Measurements from ENCODE around the gene H1-8. TPM values are rescaled to one million over a fixed set of nuclear protein-coding genes. Genes with fewer than 3 reads are reported as not detected.

Gene H1-8
- total RNA-seq, 1 donor from 2014 or later, result not detected

DNA sequence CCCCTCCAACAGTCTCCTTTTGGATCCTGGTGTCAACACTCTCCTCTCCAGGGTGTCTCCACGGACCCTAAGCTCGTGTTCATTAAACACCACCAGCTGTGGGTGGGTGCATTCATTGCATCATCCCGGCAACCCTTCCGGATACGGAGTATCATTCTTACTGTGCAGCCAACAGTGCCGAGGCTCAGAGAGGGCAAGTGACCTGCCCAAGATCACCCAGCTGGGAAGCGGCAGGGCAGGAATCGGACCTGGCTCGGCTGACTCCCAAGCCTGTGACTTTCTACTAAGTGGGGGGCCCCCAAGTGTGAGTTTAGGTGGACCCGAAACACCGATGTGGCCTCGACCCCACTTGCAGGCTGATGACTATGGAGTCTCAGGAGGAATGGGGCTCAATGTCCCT is 20.4 kb downstream of the H1-8 start:
- no peak for DNase-seq (ENCODE audit: low spot score)
- intact Hi-C loops (cut with DNase I), result no loop called here
- ATAC-seq, result no peak

DNA sequence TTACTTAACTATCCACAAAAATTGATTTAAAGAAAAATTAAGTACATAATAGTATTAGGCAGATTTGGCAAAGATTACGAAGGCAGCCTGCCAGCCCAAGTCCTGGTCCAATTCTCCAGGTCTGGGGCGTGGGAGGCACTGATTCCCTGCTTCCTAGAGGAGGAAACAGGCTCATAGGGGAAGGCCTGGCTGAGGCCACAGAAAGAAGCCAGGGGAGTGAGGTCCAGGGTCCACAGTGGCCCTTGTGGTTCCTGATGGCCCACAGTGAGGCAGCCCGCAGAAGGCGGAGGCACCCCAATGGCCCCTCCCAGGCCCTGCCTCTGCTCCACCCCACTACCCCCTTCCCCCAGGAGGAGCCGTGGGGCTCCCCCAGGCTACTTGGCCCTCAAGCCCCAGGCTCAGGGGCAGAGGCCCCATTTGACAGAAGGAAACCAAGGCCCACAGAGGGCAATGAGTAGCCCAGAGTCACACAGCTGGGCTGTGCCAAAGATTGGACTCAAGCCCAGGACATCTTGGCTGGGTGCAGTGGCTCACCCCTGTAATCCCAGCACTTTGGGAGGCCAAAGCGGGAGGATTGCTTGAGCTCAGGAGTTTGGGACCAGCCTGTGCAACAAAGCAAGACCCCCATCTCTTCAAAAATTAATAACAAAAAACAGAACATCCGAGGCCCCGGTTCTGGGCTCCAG is 21.0 kb downstream of the H1-8 start:
- ATAC-seq (no peak), DNase-seq (ENCODE audit: low spot score) (no peak)
- intact Hi-C loops (cut with DNase I), result no loop called here

DNA sequence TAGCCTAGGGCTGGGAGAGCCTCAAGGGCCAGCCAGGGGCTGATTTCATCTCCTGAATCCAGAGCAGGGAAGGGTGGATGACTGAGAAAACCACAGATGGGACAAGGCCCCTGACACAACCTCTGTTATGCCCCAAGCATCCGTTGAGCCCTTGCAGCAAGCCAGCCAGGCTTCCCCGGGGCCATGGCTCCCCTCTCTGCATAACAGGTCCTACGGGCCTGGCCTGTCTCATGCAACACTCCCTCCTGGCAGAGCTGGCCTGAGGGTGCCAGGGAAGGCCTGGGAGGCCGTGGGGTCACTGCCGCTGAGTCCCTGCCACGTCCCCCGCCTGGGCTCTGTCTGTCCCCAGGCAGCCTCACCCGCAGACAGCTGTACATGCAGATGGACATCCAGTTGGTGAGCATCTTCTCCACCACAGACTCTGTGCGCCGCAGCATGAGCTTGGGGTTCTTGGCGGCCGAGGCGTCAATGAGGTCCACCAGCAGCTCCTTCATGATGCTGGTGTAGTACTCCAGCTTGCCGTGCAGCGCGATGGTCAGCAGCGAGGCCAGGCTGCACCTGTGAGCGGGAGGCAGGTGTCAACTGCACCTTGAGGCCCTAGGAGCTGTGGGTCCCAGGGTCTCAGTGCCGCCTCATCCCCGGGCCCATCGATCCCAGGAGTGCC is 22.1 kb downstream of the H1-8 start:
- ATAC-seq (no peak), DNase-seq (ENCODE audit: low spot score) (no peak)
- intact Hi-C loops (cut with DNase I), result no loop called here

DNA sequence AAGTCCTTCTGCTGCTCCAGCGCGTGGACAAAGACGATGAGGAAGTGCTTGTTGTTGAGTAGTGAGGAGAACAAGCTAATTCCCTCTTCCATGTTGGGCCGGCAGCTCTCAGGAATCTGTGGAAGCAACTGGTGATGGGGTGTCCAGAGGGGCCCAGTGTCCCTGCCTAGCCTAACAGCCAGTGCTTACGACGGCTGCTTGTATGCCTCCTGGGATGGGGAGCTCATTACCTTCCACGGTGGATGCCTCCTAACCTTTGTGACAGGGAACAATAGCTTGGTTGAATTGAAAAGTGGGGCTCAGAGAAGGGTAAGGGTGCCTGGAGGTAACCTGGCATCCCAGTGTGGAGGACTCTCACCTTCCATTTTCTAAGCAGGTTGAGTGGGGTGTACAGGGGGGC is 22.9 kb downstream of the H1-8 start:
- ATAC-seq, result no peak
- no peak for DNase-seq (ENCODE audit: low spot score)
- intact Hi-C loops (cut with DNase I), result no loop called here

DNA sequence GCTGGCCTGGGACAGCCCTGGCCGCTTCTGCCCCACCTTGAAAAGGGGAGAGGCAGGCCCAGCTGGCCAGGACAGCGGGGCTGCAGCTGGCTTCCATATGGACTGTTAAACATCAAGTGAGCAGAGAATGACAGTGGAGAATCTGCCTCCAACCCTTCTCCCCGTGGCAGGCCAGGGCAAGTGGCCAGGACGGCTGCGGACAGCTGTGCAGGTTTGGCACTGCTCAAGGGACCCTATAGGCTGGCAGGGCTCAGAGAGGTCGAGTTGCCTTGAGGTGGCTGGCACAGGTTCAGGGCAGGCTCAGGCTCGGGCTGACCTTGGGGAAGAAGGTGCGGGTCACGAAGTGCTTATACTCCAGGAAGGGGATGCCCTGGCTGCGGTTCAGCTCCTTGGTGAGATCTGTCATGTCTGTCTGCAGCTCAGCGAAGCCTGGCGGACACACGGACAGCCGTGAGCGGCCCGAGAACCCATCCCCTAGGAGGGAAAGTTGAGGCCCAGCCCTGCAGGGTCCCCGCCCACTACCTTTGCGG is 24.3 kb downstream of the H1-8 start:
- ATAC-seq (peak; percentile 16), DNase-seq (ENCODE audit: low spot score) (no peak)
- intact Hi-C loops (cut with DNase I), result no loop called here

DNA sequence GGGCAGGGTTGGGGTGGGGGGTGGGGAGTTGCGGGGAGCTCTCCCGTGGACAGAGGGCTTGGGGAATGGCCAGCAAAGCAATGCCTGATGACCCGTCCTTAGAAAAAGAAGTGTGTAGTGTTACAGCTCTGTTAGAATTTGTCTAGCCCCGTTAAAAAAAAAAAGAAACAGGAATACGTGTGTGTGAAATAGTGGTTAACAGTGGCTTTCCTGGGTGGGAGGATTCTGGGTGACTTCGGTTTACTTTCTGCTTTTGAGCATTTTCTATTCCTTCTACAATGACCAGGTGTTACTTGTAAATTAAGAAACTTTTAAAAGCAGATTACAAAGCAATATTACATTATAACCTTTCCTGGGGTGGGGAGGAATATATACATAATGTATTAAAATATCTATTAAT is 25.0 kb downstream of the H1-8 start:
- intact Hi-C loops (cut with DNase I), result no loop called here
- ATAC-seq, result no peak
- no peak for DNase-seq (ENCODE audit: low spot score)

DNA sequence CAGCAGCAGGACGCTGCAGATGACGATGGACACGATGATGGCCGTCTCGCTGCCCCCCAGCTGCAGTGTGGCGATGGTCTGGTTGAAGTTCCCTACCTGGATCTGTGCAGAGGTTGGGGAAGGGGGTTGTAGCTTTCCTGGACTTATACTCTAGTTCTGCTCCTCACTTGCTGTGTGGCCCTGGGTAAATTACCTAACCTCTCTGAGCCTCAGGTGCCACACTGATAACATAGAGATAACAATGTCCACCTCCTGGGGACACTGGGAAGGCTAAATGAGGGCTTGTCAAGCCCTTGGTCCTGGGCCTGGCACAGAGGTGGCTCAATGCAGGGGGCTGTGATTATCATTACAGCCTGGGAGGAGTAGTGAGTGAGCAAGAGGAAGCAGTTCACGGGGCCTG is 26.9 kb downstream of the H1-8 start:
- no peak for DNase-seq (ENCODE audit: low spot score)
- intact Hi-C loops (cut with DNase I), result no loop called here
- ATAC-seq, result no peak

DNA sequence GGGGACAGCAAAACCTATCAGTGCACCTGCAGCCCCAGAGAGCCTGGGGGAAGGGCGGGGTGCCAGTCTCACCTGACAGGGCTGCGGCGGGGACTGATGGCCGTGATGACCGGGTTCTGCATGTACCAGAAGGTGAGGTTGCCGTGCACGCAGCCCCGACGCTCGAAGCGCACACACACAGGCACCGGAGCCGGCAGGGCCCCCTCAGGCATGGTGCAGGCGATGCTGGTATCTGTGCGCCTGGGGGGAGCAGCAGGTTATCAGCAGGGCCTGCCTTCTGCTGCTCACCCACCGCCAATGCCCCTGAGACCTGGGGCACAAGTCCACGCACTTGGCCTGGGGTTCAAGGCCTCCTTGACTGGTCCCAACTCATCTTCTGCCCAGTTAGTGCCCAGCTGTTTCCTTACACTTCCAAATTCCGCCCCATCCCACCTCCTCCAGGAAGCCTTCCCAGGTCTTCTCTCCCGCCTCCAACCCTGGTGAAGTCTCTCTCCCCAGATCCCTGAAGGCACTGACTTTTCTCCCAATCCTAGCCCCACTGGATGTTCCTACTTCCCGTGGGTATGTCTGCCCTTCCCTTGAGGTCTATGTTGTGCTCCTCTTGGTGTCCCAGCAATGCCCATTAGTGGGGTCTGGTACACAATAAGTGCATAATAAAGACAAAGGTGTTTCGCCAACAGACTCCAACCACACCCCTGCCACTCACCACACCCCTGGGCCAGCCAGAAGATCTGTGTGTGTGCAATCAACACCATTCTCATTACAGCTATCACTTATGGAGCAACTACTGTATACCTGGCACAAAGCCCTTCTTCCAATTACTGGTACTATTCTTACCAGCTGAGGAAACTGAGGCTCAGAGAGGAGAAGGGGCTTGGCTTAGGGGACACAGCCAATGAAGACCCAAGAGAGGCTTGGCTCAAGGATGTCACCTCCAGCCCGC is 28.9 kb downstream of the H1-8 start:
- ATAC-seq (no peak), DNase-seq (ENCODE audit: low spot score) (no peak)
- intact Hi-C loops (cut with DNase I), result no loop called here

DNA sequence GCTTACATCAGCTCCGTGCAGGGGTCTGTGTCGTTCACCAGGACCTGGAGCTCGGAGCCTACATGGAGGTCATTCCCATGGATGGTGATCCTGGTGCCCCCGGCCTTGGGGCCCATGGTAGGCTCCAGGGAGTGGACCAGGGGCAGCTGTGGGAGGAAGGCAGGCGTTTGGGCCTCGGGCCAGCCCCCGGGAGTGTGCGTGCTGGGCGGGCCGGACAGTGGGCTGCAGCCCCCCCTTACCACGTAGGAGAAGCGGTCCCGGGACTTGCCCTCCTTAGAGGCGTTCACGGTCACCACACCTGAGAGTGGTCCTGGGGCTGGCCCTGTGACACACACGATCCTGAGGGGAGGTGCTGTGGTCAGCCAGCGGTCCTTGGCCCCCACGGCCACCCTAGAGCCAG is 29.6 kb downstream of the H1-8 start:
- ATAC-seq, result no peak
- DNase-seq (ENCODE audit: low spot score), result no peak
- intact Hi-C loops (cut with DNase I), result no loop called here

DNA sequence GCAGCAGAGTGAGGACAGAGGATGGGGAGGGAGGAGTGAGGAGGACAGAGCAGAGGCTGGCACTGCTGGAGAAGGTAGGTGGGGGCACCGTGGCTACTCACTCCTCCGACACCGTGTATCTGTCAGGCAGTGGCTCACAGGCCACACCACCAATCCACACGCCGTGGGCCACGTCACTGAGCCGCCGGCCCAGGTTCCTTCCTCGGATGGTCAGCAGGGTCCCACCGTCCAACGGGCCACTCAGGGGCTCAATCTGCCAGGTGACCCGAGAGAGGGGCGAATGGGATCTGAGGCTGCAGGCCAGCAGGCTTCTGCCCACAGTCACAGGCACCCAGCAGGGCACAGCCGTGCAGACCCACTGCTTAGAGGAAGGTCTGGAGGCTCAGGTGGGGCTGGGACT is 30.5 kb downstream of the H1-8 start:
- intact Hi-C loops (cut with DNase I), result no loop called here
- DNase-seq (ENCODE audit: low spot score), result no peak
- ATAC-seq, result no peak

DNA sequence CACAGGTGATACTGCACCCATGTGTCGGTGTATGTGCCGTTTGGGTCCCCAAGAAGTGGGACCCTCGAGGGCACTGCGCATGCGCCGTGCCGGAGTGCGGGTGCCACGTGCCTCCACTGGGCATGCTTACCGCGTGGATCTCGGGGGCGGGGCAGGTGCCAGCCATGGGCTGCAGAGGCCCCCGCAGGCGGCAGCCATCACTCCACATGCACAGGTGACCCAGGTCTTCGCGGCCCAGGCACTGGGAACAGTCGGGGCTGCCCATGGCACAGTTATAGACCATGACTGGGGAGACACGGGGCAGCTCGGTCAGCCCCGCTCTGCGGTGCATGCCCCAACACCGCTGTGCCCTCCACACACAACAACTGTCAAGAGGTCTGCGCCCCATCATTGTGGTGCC is 31.2 kb downstream of the H1-8 start:
- intact Hi-C loops (cut with DNase I), result no loop called here
- no peak for ATAC-seq
- DNase-seq (ENCODE audit: low spot score), result no peak

DNA sequence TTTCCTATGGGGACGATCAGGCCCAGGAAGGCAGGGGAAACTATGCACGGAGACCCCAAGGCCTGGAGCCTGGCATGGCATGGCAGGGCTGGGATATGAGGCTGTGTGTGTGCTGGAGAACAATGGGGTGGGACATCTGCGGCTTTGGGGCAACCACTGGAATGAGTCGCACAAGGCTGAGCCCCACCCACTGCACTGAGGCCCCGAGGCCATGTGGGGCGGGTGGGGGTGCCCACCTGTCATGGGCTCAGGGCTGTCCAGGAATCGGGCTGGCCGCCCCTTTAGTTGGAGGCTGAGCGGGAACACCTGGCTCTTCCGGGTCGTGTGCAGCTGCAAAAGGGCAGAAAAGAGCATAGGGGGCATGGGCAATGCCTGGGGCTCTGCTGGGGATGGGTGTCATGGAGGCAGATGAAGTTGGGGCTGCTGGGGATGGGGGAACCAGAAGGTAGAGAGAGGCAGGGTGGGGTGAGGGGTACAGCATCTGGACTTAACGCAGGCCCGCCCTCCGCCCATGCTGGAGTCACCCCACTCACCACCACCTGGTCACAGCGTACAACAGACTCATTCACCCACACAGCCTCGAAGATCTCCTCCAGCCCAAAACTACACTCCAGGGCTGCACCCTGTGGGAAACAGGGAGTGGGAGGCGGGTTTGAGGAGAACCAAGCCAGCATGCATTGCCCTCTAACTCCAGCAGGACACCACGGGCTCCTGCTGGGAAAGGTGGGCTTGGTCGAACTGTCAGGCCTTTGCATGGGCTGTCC is 32.4 kb downstream of the H1-8 start:
- no peak for DNase-seq (ENCODE audit: low spot score)
- intact Hi-C loops (cut with DNase I), result no loop called here
- ATAC-seq, result no peak

DNA sequence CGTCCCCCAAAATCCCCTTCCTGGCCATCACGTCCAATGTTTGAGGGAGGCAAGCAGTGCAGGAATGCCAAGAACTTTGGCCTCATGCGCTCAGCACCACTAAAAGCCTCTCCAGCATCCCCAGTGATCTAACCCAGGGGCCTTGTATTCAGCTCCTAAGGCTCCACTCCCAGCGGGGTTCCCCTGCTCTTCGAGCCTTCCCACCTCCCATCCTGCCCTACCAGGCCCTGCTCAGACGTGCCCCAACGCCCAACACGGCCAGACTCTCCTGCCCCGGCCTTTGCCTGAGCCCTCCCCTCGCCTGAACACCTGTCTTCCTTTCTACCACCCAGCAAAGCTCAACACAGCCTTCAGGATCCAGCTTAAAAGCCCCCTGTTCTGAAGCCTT is 33.0 kb downstream of the H1-8 start:
- no peak for ATAC-seq
- intact Hi-C loops (cut with DNase I), result no loop called here
- DNase-seq (ENCODE audit: low spot score), result no peak

DNA sequence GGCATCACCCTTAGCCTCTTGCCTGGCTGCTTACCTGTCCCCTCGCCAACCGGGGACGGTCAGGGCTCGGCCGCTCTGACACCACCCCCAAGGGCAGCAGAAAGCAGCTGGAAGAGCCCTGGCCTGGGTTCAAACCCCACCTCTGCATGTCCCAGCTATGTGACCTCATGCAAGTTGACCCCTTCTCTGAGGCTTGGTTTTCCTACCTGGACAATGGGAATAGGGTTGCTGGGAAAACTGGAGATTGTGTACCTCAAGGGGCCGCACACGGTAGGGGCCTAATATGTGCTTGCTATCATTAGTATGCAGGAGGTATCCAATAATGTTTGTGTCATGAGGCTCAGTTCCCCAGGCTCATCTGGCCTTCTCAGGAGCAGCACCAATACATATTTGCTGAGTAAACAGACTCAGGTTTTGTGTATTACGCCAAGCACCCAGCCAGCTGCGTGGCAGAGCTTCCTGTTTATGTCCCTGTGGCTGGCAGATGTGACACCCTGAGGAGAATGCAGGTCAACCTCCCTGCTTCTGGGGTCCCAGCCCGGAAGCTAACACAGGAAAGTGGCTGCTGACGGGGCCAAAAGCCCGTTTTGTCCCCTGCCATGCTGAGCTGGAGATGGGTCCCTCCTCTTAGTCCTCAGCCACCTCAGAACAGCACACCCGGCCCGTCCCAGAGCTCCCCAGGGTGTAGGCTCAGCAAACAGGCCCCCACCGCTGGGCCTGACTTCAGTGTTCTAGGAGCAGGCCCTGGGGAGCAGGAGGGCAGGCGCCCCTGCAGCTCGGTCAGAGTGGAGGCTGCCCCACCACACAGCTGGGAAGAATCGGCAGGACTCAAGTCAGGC is 33.8 kb downstream of the H1-8 start:
- DNase-seq (ENCODE audit: low spot score) (no peak), ATAC-seq (peak; percentile 62)
- intact Hi-C loops (cut with DNase I), result no loop called here

DNA sequence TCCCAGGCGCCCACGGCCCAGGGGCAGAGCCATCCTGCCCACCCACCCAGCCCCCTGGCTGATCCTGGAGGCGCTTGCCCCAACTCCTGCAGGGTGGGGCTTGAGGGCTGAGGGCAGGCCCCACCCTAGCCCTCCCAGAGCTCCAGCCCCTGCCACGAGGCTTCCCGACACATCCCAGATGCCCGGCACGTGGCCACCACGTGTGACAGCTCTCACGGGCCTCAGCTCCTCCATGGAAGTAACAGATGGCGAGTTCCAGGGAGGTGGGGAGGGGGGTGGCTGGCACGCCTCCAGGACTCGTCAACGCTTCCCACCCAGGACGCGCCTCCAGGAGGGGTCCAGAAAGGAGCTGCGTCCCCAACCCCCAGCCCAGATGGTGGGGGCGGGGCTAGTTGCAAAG is 34.4 kb downstream of the H1-8 start:
- DNase-seq (ENCODE audit: low spot score), result peak; percentile 82
- intact Hi-C loops (cut with DNase I), result no loop called here
- peak; percentile 79 for ATAC-seq

DNA sequence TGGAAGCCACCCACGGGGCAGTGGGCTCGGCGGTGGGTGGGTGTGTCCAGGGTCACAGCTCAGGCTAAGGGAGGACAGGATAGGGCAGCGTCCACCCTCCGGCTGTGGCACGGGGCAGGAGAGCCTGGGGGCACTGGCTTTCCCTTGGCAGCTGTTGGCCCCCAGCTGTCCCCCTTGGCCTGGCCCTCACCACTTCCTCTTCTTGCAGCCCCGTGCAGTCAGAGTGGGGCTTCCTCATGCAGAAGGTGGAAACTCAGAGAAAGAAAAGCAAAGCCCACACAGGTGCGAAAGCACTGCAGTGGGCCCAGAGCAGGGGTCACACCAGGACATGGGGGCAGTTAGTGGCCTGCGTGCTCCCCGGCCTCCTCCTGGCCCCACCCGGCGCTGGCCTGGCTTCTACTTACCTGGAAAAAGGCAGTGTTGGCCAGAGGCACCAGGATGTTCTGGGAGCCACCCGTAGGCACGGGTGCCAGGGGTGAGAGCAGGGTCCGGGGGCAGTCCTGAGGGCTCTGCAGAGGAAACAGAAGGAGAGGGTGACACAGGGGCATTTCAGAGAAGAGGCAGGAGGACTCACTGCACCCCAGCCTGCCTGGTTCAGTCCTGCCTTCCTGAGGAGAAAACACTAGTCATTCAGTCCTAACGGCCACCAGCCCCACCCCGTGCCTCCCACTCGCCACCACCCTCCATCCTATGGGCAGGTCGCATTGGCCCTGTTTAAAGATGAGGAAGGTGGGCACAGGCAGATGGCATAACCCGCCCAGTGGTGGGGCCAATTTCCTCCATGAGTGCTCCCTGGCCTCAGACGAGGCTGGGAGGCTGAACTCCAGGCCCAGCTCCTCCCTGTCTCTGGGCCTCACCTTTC is 35.2 kb downstream of the H1-8 start:
- intact Hi-C loops (cut with DNase I), result no loop called here
- DNase-seq (ENCODE audit: low spot score) (no peak), ATAC-seq (peak; percentile 61)

DNA sequence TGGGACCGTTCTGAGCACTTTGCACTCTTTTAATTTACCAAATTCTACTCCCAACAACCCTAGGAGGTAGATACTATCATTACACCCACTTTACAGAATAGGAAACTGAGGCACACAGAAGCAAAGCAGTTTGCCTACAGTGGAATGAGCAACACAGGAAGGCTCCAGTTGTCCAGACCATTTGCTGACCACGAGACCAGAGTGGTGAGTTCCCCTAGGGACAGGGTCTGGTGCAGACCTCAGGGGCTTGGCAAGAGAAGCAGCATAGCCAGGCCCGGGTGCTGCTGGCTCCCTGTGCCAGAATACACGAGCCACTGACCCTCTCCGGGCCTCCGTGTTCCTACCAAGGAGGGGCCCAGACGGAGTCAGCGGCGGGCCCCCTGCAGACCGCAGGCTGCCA is 37.0 kb downstream of the H1-8 start:
- ATAC-seq, result no peak
- intact Hi-C loops (cut with DNase I), result no loop called here
- no peak for DNase-seq (ENCODE audit: low spot score)
